GM19193 (cell line): ENCODE results near the gene WWTR1.

Experiments
- POLR2A ChIP-seq: IDR thresholded peaks from 4 replicates; pipeline ENCODE4 v1.6.1; 2011; ENCODE audit not compliant: insufficient read depth, insufficient read length; ENCODE audit errors: extremely low read depth

Gene WWTR1

GRCh38 chr3:149579161-149579560 is 78.7 kb downstream of the WWTR1 start:
- TF ChIP-seq POLR2A: no peak

- TF ChIP-seq POLR2A: no peak
Observed at GRCh38 chr3:149577801-149578200, 80.0 kb downstream of the WWTR1 start.

GRCh38 chr3:149575961-149576564 is 81.8 kb downstream of the WWTR1 start:
- TF ChIP-seq POLR2A: no peak

- no peak for TF ChIP-seq POLR2A
Observed at GRCh38 chr3:149575213-149575960, 82.4 kb downstream of the WWTR1 start.

GRCh38 chr3:149572796-149573414 is 84.9 kb downstream of the WWTR1 start:
- TF ChIP-seq POLR2A: no peak

- no peak for TF ChIP-seq POLR2A
Observed at GRCh38 chr3:149571381-149571780, 86.4 kb downstream of the WWTR1 start.

- TF ChIP-seq POLR2A: no peak
Observed at GRCh38 chr3:149570016-149570415, 87.8 kb downstream of the WWTR1 start.

- TF ChIP-seq POLR2A: no peak
Observed at GRCh38 chr3:149567381-149567780, 90.4 kb downstream of the WWTR1 start.

GRCh38 chr3:149566292-149566975 is 91.4 kb downstream of the WWTR1 start:
- no peak for TF ChIP-seq POLR2A

- TF ChIP-seq POLR2A: no peak
Observed at GRCh38 chr3:149564079-149564478, 93.7 kb downstream of the WWTR1 start.

GRCh38 chr3:149563114-149563513 is 94.7 kb downstream of the WWTR1 start:
- no peak for TF ChIP-seq POLR2A

- TF ChIP-seq POLR2A: no peak
Observed at GRCh38 chr3:149560617-149561016, 97.2 kb downstream of the WWTR1 start.

GRCh38 chr3:149560001-149560400 is 97.8 kb downstream of the WWTR1 start:
- TF ChIP-seq POLR2A: no peak

- TF ChIP-seq POLR2A: no peak
Observed at GRCh38 chr3:149559525-149559924, 98.3 kb downstream of the WWTR1 start.

- TF ChIP-seq POLR2A: no peak
Observed at GRCh38 chr3:149555927-149556326, 101.9 kb downstream of the WWTR1 start.

- TF ChIP-seq POLR2A: no peak
Observed at GRCh38 chr3:149554826-149555225, 103.0 kb downstream of the WWTR1 start.

- no peak for TF ChIP-seq POLR2A
Observed at GRCh38 chr3:149553781-149554451, 103.9 kb downstream of the WWTR1 start.
